Type B pancreatic cell (in vitro differentiated cells): ENCODE measurements around the gene FAM222B. TPM values are rescaled to one million over a fixed set of nuclear protein-coding genes. Genes with fewer than 3 reads are reported as not detected.

ENCODE experiments used
- DNase-seq: peaks from one replicate; pipeline ENCODE4 v3.0.0; 2021; ENCODE audit warnings: mixed read lengths; ENCODE audit not compliant: unreplicated experiment; ENCODE audit errors: extremely low spot score
- H3K27ac Mint-ChIP-seq: 2 replicates; pipeline ENCODE4 v1.8.0; 2021; ENCODE audit warnings: mild to moderate bottlenecking, mixed read lengths
- H3K27me3 Mint-ChIP-seq: 2 replicates; pipeline ENCODE4 v1.8.0; 2021; ENCODE audit warnings: mixed read lengths
- H3K36me3 Mint-ChIP-seq: 2 replicates; pipeline ENCODE4 v1.8.0; 2021; ENCODE audit warnings: mixed read lengths
- H3K4me1 Mint-ChIP-seq: one replicate; pipeline ENCODE4 v1.8.0; 2021; ENCODE audit warnings: mixed read lengths; ENCODE audit not compliant: unreplicated experiment
- H3K4me3 Mint-ChIP-seq: 2 replicates; pipeline ENCODE4 v1.8.0; 2021; ENCODE audit warnings: mild to moderate bottlenecking, mixed read lengths
- H3K9me3 Mint-ChIP-seq: 2 replicates; pipeline ENCODE4 v1.8.0; 2021; ENCODE audit warnings: mixed read lengths
- CTCF ChIP-seq: fragments of 200-600 bp; sonication (generic); conservative IDR thresholded peaks from 2 replicates; pipeline ENCODE4 v1.5.0; 2021; ENCODE audit warnings: antibody characterized with exemption, mild to moderate bottlenecking
- total RNA-seq: library from RNA; stranded (reverse); gene quantifications from 2 replicates; pipeline ENCODE4 v1.2.1, GENCODE V29; 2021; ENCODE audit warnings: low replicate concordance

FAM222B gene
- total RNA-seq, 1 donor from 2014 or later, result 28.7 TPM

DNA sequence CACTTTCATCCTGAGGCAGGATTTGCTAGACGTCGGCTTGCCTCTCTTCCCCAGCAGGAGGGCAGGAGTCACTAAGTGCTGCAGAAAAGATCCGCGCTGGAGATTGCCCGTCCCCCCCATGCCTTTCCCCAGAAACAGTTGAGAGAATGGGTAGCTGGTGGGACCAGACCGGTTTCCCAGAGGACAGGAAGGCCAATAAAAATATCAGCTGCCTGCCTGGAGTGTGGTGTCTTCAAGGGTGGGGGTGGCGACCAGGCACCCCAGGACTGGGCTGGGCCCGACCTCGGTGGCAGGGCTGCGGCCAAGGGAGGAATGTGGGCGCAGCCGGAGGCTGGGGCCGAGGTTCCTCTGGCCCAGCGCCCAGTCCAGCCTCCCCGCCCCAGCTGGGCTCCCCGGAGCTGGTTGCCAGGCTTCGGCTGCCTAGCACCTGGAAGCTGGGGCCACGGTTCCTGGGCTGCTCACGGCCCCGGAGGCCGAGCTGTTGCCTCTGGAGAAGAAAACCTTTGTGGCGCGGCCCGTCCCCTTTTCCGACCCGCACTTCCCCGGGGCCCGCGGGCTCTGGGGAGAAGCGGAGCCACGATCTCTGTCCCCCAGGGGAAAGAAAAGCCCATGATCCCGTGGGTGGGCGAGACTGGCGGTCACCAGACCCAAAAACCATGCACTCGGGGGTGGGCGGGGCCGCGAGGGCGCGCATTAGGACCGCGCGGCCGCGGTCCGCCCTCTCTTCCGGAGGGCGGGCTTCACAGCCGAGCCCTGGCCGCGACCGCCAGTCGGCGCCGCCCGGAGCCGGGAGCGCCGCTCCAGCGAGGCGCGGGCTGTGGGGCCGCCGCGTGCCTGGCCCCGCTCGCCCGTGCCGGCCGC is 99.1 kb downstream of the FAM222B start, which contains the start of gene TRAF4:
TRAF4 (plus strand) TSS at position 769 of the 861 bp plus-strand sequence. CDS start 102 bp downstream, outside the sequence.
- peak within 1 kb of the TSS; percentile 95 for H3K4me3 Mint-ChIP-seq
- H3K4me1 Mint-ChIP-seq, result peaks cover under 1% of the 10 kb centered on the region

GRCh38 chr17:28741358-28742349 is 100.9 kb downstream of the FAM222B start:
- Mint-ChIP-seq H3K36me3 (peaks cover 10% of the 10 kb centered on the region), H3K4me1 (peaks cover 6% of the 10 kb centered on the region), H3K27me3 (no peaks in the 10 kb centered on the region), H3K9me3 (no peaks in the 10 kb centered on the region), H3K27ac (peak overlapping the region; percentile 99), H3K4me3 (no peak overlapping the region)
- DNase-seq, result no peak
- TF ChIP-seq CTCF, result no peak

More for the DNA sequence above, 99.1 kb downstream of the FAM222B start, which contains the start of gene TRAF4:
- TF ChIP-seq CTCF, result peak; percentile 38
- H3K36me3 Mint-ChIP-seq, result peaks cover 4% of the 10 kb centered on the region
- H3K27ac Mint-ChIP-seq, result peak within 1 kb of the TSS; percentile 99
- no peaks in the 10 kb centered on the region for H3K27me3 Mint-ChIP-seq
- peak; percentile 85 for DNase-seq
- no peaks in the 10 kb centered on the region for H3K9me3 Mint-ChIP-seq

GRCh38 chr17:28740406-28741357 is 101.9 kb downstream of the FAM222B start:
- no peak for DNase-seq
- Mint-ChIP-seq H3K27me3 (no peaks in the 10 kb centered on the region), H3K9me3 (no peaks in the 10 kb centered on the region), H3K27ac (peak overlapping the region; percentile 64), H3K4me3 (no peak overlapping the region), H3K4me1 (peaks cover 6% of the 10 kb centered on the region), H3K36me3 (peaks cover 10% of the 10 kb centered on the region)
- no peak for TF ChIP-seq CTCF

DNA sequence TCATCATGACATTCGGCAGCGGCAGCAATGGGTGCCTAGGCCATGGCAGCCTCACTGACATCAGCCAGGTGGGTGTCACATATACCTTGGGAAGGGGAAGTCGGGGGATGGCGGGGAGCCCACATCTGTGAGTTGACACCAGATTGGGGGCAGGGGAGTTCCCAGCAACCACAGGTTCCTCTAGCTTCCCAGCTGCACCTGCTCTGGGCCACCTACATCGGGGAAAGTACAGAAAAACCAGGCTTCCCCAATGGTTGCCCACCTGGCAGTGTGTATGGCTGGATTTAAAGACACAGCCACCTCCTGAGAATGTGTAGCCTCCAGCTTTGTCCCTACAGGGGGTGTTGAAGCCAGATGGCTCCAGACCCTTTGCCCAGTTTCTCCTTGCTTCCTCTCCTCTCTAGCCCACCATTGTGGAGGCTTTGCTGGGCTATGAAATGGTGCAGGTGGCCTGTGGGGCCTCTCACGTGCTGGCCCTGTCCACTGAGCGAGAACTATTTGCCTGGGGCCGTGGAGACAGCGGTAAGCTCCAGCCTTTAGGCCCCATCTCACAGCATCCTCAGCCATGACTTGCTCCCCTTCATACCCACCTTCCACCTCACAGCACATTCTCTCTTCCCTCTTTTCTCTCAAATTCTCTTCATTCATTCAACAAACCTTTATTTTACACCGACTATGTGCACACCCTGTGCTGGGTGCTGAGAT is 103.8 kb downstream of the FAM222B start:
- no peak for DNase-seq
- Mint-ChIP-seq H3K36me3 (peaks cover 10% of the 10 kb centered on the region), H3K9me3 (no peaks in the 10 kb centered on the region), H3K4me1 (peaks cover 6% of the 10 kb centered on the region), H3K27ac (peak overlapping the region; percentile 94), H3K27me3 (no peaks in the 10 kb centered on the region), H3K4me3 (peak overlapping the region; percentile 34)
- TF ChIP-seq CTCF, result no peak
